Measurements from ENCODE around the gene DNM1L. TPM values are rescaled to one million over a fixed set of nuclear protein-coding genes. Genes with fewer than 3 reads are reported as not detected.

DNM1L gene
- total and polyA plus RNA-seq, 8 donors, result 17.7 to 157 (median 36.7) TPM

- no peak for DNase-seq
- H3K9me3 ChIP-seq, result no peaks in the 10 kb centered on the region
- H3K4me3 ChIP-seq, result no peak overlapping the region
- no peak overlapping the region for H3K27ac ChIP-seq
- 53 to 82% (median 64%) methylated on average over 4 of the region's 4 CpGs for WGBS, 5 donors
- intact Hi-C loops (cut with DNase I; ENCODE audit: low total_unique reads), result no loop called here
- no peaks in the 10 kb centered on the region for H3K27me3 ChIP-seq
- no peaks in the 10 kb centered on the region for H3K36me3 ChIP-seq
- no peaks in the 10 kb centered on the region for H3K4me1 ChIP-seq
- TF ChIP-seq, protein P1, sequence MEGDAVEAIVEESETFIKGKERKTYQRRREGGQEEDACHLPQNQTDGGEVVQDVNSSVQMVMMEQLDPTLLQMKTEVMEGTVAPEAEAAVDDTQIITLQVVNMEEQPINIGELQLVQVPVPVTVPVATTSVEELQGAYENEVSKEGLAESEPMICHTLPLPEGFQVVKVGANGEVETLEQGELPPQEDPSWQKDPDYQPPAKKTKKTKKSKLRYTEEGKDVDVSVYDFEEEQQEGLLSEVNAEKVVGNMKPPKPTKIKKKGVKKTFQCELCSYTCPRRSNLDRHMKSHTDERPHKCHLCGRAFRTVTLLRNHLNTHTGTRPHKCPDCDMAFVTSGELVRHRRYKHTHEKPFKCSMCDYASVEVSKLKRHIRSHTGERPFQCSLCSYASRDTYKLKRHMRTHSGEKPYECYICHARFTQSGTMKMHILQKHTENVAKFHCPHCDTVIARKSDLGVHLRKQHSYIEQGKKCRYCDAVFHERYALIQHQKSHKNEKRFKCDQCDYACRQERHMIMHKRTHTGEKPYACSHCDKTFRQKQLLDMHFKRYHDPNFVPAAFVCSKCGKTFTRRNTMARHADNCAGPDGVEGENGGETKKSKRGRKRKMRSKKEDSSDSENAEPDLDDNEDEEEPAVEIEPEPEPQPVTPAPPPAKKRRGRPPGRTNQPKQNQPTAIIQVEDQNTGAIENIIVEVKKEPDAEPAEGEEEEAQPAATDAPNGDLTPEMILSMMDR (IDR thresholded peaks at IDR 0.05), result no peak
- TF ChIP-seq EP300 (IDR thresholded peaks at IDR 0.05) (no peak), POLR2A (IDR thresholded peaks at IDR 0.05) (no peak), POLR2AphosphoS5 (IDR thresholded peaks at IDR 0.05) (no peak)
These were observed 89.4 kb downstream of the DNM1L start for GRCh38 chr12:32768518-32768917.

- TF ChIP-seq POLR2AphosphoS5 (IDR thresholded peaks at IDR 0.05) (no peak), EP300 (IDR thresholded peaks at IDR 0.05) (no peak), POLR2A (IDR thresholded peaks at IDR 0.05) (no peak)
- TF ChIP-seq, protein P1 (IDR thresholded peaks at IDR 0.05), result no peak
- Histone ChIP-seq H3K27me3 (peaks cover 0 to 7% (median 0%) of the 10 kb centered on the region in 3 donors), H3K27ac (no peak overlapping the region), H3K4me3 (no peak overlapping the region), H3K4me1 (no peaks in the 10 kb centered on the region), H3K36me3 (no peaks in the 10 kb centered on the region), H3K9me3 (no peaks in the 10 kb centered on the region)
- peak in 1 of 2 donors; percentile 3 for DNase-seq
- intact Hi-C loops (cut with DNase I; ENCODE audit: low total_unique reads), result no loop called here
- WGBS, 5 donors, result 31 to 58% (median 39%) methylated on average over 1 of the region's 1 CpG
These were observed 91.0 kb downstream of the DNM1L start for GRCh38 chr12:32770141-32770540.

DNA sequence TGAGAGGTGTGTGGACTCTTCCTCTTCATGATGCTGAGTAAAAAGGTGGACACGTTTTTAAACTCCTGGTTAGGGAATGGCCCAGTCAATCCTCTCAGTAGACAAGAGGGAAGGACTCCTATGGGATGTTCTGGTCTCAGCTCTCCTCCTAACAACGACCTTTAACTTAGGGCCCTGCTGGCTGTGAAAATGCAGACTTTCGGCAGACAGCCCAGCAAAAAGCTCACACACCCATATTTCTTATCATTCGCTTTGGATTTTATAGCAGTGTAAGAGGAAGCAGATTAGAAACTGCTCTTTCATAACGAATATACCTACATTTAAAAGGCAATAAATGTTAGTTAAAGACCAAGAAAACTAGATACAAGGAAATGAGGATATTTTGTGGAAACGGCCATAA lies 94.6 kb downstream of the DNM1L start:
- DNase-seq, result peak in 1 of 2 donors; percentile 12
- WGBS, 5 donors, result 18 to 40% (median 36%) methylated on average over 6 of the region's 6 CpGs
- no peak for TF ChIP-seq POLR2AphosphoS5 (IDR thresholded peaks at IDR 0.05)
- TF ChIP-seq EP300 (IDR thresholded peaks at IDR 0.05), result no peak
- TF ChIP-seq, protein P1 (IDR thresholded peaks at IDR 0.05), result no peak
- H3K27me3 ChIP-seq, result peaks cover 0 to 14% (median 0%) of the 10 kb centered on the region in 3 donors
- no peaks in the 10 kb centered on the region for H3K4me1 ChIP-seq
- H3K9me3 ChIP-seq, result no peaks in the 10 kb centered on the region
- H3K36me3 ChIP-seq, result no peaks in the 10 kb centered on the region
- H3K27ac ChIP-seq, result no peak overlapping the region
- no peak overlapping the region for H3K4me3 ChIP-seq
- intact Hi-C loops (cut with DNase I; ENCODE audit: low total_unique reads), result no loop called here

DNA sequence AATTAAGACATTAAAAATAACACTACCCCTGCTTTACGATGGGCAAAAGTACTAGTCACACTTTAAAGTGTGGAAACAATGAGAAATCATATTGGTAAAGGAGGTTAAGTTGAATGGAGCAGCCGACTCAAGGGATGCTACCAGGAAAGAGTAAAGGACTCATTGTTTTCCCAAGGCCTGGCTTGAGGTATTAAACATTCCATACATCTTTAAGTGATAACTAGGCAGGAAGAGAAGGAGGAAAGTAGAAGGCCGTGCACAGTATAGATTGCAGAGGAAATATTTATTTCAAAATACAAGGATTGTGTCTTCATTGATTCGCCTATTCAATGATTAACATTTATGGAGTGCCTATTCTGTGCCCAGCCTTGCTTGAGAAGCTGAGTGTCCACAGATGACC lies 97.2 kb downstream of the DNM1L start:
- intact Hi-C loops (cut with DNase I; ENCODE audit: low total_unique reads), result no loop called here
- Histone ChIP-seq H3K9me3 (no peaks in the 10 kb centered on the region), H3K36me3 (no peaks in the 10 kb centered on the region), H3K27ac (no peak overlapping the region), H3K4me3 (no peak overlapping the region), H3K27me3 (peaks cover 0 to 14% (median 0%) of the 10 kb centered on the region in 3 donors), H3K4me1 (no peaks in the 10 kb centered on the region)
- DNase-seq, result no peak
- TF ChIP-seq, protein P1 (IDR thresholded peaks at IDR 0.05), result no peak
- no peak for TF ChIP-seq POLR2A (IDR thresholded peaks at IDR 0.05)
- no peak for TF ChIP-seq POLR2AphosphoS5 (IDR thresholded peaks at IDR 0.05)
- no peak for TF ChIP-seq EP300 (IDR thresholded peaks at IDR 0.05)
- WGBS, 5 donors, result 71 to 93% (median 82%) methylated on average over 4 of the region's 4 CpGs
